ENCODE results near the gene SPHK1. TPM values are rescaled to one million over a fixed set of nuclear protein-coding genes. Genes with fewer than 3 reads are reported as not detected.

SPHK1 gene
- polyA plus RNA-seq, 1 of the 3 experiments (the other 2 are of a cell fraction) = 12.3 TPM

- H3K27me3 ChIP-seq (ENCODE audit: insufficient read depth) = no peaks in the 10 kb centered on the region
- H2AFZ ChIP-seq (ENCODE audit: low read depth) = peak overlapping the region; percentile 87
- peak; percentile 54 for DNase-seq
- peaks cover 24% of the 10 kb centered on the region; the same call in 1 of the 2 replicates for H3K79me2 ChIP-seq (ENCODE audit: insufficient read depth)
- CTCF ChIA-PET = interaction anchor here (0.8 to 13.8 kb wide), 10 partner anchors 13 to 200 kb away, joined by 3 to 312 read pairs (median 92); partner anchors contain the start of genes PRPSAP1 and QRICH2
- no peak for TF ChIP-seq FOXJ3 (CRISPR knock-in tag; IDR thresholded peaks at IDR 0.05)
- TF ChIP-seq RXRA (IDR thresholded peaks at IDR 0.05; ENCODE audit: borderline replicate concordance, low read depth) = no peak
- no peak for TF ChIP-seq FOSL2 (IDR thresholded peaks at IDR 0.05; ENCODE audit: borderline replicate concordance, low read depth)
- no peak for TF ChIP-seq TEAD4 (IDR thresholded peaks at IDR 0.05; ENCODE audit: borderline replicate concordance, insufficient read depth)
- TF ChIP-seq IRF3 (IDR thresholded peaks at IDR 0.05; ENCODE audit: low read depth, low read length) = no peak
- no peak for TF ChIP-seq POLR2AphosphoS5 (IDR thresholded peaks at IDR 0.05; ENCODE audit: low read depth, low read length)
- TF ChIP-seq RAD21 (IDR thresholded peaks at IDR 0.05; ENCODE audit: low read length) = no peak
- no peak for TF ChIP-seq TAF1 (IDR thresholded peaks at IDR 0.05; ENCODE audit: borderline replicate concordance, low read depth, low read length)
- TF ChIP-seq NRF1 (IDR thresholded peaks at IDR 0.05; ENCODE audit: low read depth, low read length) = no peak
- no peak for TF ChIP-seq RFX5 (IDR thresholded peaks at IDR 0.05; ENCODE audit: low read length)
- no peak for TF ChIP-seq GABPA (IDR thresholded peaks at IDR 0.05; ENCODE audit: low read depth)
- TF ChIP-seq CTCF (IDR thresholded peaks at IDR 0.05) = no peak
- no peak for TF ChIP-seq PBX3 (IDR thresholded peaks at IDR 0.05)
- TF ChIP-seq GATA2 (CRISPR knock-in tag; IDR thresholded peaks at IDR 0.05) = no peak
- no peak for TF ChIP-seq MEF2A (IDR thresholded peaks at IDR 0.05; ENCODE audit: borderline replicate concordance, low read depth)
- no peak for TF ChIP-seq USF1 (IDR thresholded peaks at IDR 0.05; ENCODE audit: borderline replicate concordance, low read depth)
- no peak for TF ChIP-seq EP300 (IDR thresholded peaks at IDR 0.05; ENCODE audit: borderline replicate concordance in 1 of 2, low read depth in 1 of 2, low read length in 1 of 2)
- TF ChIP-seq ZBTB33 (IDR thresholded peaks at IDR 0.05; ENCODE audit: borderline replicate concordance, low read depth) = no peak
- peak overlapping the region; percentile 89 for H3K4me2 ChIP-seq
- H3K4me1 ChIP-seq (ENCODE audit: control insufficient read depth in 1 of 2, insufficient read depth in 2 of 2, low read depth in 1 of 2, low read length in 1 of 2) = peaks cover 0 to 42% of the 10 kb centered on the region in 2 experiments; a peak in 1 of 4 replicates
- H3K9me3 ChIP-seq = no peaks in the 10 kb centered on the region
- no peaks in the 10 kb centered on the region for H3K9me2 ChIP-seq
- H3K27ac ChIP-seq (ENCODE audit: low read depth in 2 of 2, low read length in 1 of 2) = peak overlapping the region in 1 of 2 experiments; percentile 74; a peak in 1 of 4 replicates
- H4K20me1 ChIP-seq (ENCODE audit: insufficient read depth) = peaks cover 14% of the 10 kb centered on the region; the same call in 1 of the 2 replicates
- H3K9ac ChIP-seq = peak overlapping the region; percentile 82; the same call in 1 of the 2 replicates
- POLR2A ChIA-PET = interaction anchor here (5.0 kb wide), 1 partner anchor 29 kb away, joined by 39 read pairs; the partner anchor contains the start of gene PRPSAP1
- no peaks in the 10 kb centered on the region for H3K36me3 ChIP-seq (replicated peaks in 1 of 2; ENCODE audit: control insufficient read depth in 1 of 2, insufficient read depth in 2 of 2, low read length in 1 of 2)
- H3F3A ChIP-seq (replicated peaks; ENCODE audit: insufficient read depth) = peaks cover 7% of the 10 kb centered on the region
- 68% methylated on average over 18 of the region's 21 CpGs for WGBS (ENCODE audit: low lambda C conversion rate)
- H3K4me3 ChIP-seq (ENCODE audit: low read depth in 2 of 2, low read length in 1 of 2) = peak overlapping the region; percentile 53 to 78
These were observed 2.0 kb upstream of the SPHK1 start for GRCh38 chr17:76382351-76382802.
